ENCODE measurements around the gene MATN3. TPM values are rescaled to one million over a fixed set of nuclear protein-coding genes. Genes with fewer than 3 reads are reported as not detected.

The MATN3 gene
- total RNA-seq, 1 experiment from 2014 or later: 2.9 TPM

DNA sequence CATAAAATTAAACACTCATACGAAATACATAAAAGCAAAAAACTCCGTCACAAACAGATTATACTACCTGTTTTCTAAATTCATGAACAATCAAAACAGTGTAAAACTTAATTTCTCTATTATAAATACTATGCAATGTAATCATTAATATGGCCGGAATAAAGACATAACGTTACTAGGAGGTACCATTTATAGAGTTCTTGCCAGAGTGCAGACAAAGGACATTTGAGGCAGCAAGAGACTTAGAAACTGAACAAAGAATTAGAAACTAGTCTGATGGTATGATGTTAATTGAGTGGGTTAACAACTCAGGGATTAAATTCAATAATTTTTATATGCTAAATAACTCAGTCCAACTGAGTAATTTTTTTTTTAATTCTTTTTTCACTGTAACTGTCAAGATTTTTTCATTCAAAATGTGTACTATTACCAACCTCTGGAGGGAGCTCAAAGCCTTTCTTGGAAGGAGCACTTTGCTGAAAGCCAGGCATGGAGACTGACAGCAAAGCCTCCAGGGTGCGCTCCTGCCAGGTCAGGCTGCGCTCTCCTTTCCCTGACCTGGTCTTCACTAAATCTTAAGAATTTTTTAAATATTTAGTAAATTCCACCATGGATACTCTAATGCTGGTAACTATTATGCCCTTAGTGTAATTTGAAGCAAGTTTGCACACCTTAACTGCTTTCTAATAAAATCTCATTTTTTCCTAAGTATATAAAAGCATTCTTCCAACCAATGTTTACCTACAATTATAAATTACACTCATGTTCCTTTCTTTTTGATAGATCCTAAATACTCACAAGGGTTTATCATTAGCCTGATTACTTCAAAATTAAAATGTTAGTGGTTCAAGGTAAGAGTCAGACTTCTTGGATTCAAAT lies 56.7 kb downstream of the MATN3 start:
- H3K4me1 ChIP-seq (replicated peaks): no peaks in the 10 kb centered on the region
- no peaks in the 10 kb centered on the region for H3K9me3 ChIP-seq (replicated peaks)
- no peaks in the 10 kb centered on the region for H3K27me3 ChIP-seq (replicated peaks)
- H3K27ac ChIP-seq: no peak overlapping the region
- no peaks in the 10 kb centered on the region for H3K36me3 ChIP-seq
- H3K4me3 ChIP-seq: no peak overlapping the region
- peak; percentile 35 to 73 for DNase-seq (ENCODE audit: low read depth in 1 of 2, low spot score in 2 of 2)

DNA sequence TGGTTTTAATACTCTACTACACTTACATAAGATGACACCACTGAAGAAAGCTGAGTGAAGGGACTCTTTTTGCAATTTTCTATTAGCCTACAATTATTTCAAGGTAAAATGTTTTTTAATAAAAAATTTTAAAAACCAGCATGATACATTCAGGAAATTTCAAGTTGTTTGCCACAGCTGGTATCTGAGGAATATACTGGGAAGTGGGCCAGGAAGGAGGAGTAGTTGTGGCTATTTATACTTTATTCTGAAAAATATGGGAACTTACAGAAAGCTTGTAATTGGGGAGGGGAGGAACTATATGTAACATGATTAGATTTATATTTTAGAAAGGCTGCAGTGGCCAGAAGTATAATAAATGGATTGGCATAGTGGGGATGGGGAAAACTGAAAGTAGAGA lies 63.4 kb downstream of the MATN3 start:
- Histone ChIP-seq H3K4me1 (replicated peaks) (no peaks in the 10 kb centered on the region), H3K27me3 (replicated peaks) (no peaks in the 10 kb centered on the region), H3K36me3 (no peaks in the 10 kb centered on the region), H3K4me3 (no peak overlapping the region), H3K27ac (no peak overlapping the region), H3K9me3 (replicated peaks) (no peaks in the 10 kb centered on the region)
- DNase-seq (ENCODE audit: low read depth in 1 of 2, low spot score in 2 of 2): no peak

DNA sequence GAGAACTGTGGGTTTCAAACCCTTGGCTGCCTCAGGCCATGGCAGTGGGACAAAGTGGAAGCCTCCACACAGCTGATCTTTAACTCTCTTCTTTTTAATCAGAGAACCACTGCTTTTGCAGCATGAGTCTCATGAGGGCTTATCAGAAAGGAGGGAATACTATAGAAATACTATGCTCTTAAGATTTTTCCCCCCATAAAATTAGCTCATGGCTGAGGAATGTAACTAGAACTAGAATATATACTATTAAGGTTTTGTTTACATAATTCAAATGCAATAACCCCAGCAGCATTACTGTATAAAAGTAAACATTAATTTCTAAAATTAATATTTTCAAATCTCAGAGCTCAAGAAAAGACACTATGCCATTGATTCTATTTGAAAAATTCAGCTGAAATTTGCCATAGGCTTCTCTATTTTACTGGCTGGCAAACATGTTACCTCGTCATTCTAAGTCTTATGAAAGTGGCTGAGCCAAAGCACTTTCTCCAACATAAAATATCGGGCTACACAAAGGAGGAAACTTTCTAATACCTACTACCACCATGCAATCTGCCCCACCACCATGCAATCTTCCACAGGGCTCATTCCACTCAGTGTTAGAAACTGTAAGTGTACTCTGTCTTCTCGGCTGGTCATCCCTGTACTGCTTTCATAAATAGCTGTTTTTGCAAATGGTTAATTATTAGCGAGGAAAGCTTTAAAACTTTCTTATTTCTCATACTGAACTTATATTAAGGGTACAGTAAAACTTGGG lies 65.1 kb downstream of the MATN3 start:
- no peak overlapping the region for H3K4me3 ChIP-seq
- peaks cover 3% of the 10 kb centered on the region; the same call in 1 of the 2 replicates for H3K36me3 ChIP-seq
- no peak overlapping the region for H3K27ac ChIP-seq
- no peaks in the 10 kb centered on the region for H3K4me1 ChIP-seq (replicated peaks)
- H3K9me3 ChIP-seq (replicated peaks): no peaks in the 10 kb centered on the region
- H3K27me3 ChIP-seq (replicated peaks): no peaks in the 10 kb centered on the region
- DNase-seq (ENCODE audit: low read depth in 1 of 2, low spot score in 2 of 2): no peak

DNA sequence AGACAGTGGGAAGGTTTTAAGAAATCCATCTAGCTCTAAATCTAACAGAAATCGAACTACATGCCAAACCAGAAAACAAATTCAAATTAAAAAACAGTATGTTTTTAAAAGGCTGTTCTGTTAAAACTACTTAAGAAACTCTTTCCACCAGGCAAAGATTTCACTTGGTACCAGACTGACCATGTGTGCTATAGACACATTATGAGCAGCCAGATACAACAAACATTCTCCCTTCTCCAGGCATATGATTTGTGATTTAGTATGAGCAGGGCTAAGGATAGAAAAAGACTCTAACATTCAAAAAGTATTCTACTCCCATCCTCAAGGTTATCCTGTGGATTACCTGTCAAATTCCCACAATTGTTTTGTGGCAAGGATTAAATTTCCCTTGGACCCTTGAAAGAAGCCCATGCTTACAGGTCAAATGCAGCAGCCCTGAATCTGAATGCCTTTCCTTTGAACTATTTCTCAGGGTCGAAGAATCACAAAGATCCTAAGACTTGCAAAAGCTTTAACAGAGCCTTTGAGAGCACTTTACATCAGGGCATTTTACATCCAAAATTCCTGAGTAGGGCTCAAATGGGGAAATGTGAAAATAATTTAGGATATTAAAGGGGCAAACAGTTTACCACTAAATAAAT lies 68.1 kb downstream of the MATN3 start:
- H3K27ac ChIP-seq: no peak overlapping the region
- DNase-seq (ENCODE audit: low read depth in 1 of 2, low spot score in 2 of 2): no peak
- H3K27me3 ChIP-seq (replicated peaks): no peaks in the 10 kb centered on the region
- no peak overlapping the region for H3K4me3 ChIP-seq
- H3K9me3 ChIP-seq (replicated peaks): no peaks in the 10 kb centered on the region
- H3K36me3 ChIP-seq: peaks cover 3% of the 10 kb centered on the region; the same call in 1 of the 2 replicates
- no peaks in the 10 kb centered on the region for H3K4me1 ChIP-seq (replicated peaks)

DNA sequence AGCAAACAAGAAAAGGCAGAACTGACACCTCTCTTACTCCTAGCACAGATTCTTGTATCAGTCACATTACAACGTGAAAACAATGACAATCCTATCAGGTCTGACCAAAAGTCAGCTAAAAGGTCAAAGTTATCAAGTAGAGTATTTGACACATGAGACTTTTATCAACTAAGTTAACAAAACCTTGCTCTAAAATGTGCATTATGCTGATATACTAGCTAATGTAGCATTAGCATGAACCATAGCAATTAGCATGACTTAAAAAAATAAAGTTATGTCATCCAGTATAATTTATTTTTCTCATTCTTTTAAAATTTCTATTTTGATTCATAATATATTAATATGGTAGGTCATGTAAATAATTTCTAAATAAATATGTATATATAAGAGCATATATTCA lies 69.3 kb downstream of the MATN3 start:
- no peak overlapping the region for H3K27ac ChIP-seq
- no peaks in the 10 kb centered on the region for H3K9me3 ChIP-seq (replicated peaks)
- no peaks in the 10 kb centered on the region for H3K27me3 ChIP-seq (replicated peaks)
- no peaks in the 10 kb centered on the region for H3K4me1 ChIP-seq (replicated peaks)
- H3K36me3 ChIP-seq: peaks cover 3% of the 10 kb centered on the region; the same call in 1 of the 2 replicates
- no peak for DNase-seq (ENCODE audit: low read depth in 1 of 2, low spot score in 2 of 2)
- no peak overlapping the region for H3K4me3 ChIP-seq

DNA sequence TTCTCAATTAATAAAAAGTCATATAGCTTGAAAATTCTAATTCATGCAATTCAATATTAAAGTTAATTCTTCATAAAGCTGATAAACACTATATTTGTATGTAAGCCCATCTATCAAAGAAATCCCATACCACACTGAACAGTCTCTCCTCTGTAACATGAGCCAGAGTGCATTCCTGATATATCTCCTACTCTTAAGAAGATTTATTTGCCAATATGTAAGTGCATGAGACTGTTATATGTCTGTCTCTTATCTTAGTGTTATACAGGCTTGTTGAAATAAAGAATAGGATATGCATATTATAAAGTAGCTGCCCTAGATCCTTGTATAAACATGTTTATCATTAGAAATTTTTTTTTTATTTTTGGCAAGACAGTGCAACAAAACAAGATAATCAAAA lies 70.3 kb downstream of the MATN3 start:
- DNase-seq (ENCODE audit: low read depth in 1 of 2, low spot score in 2 of 2): no peak

More for the DNA sequence above, 70.3 kb downstream of the MATN3 start:
- Histone ChIP-seq H3K27me3 (replicated peaks) (no peaks in the 10 kb centered on the region), H3K9me3 (replicated peaks) (no peaks in the 10 kb centered on the region), H3K27ac (no peak overlapping the region), H3K4me3 (no peak overlapping the region), H3K36me3 (peaks cover 3% of the 10 kb centered on the region; the same call in 1 of the 2 replicates), H3K4me1 (replicated peaks) (no peaks in the 10 kb centered on the region)

Other genes starting within 250 kb of the MATN3 start
- gene TTC32, start 110.7 kb downstream of the MATN3 start, total RNA-seq (2014; rRNA removed; shearing (Covaris generic)): 5.8 and 11.9 TPM in 2 replicates
- 7.9 and 9.4 TPM in 2 replicates for gene WDR35, start 22.6 kb downstream of the MATN3 start, total RNA-seq (2014; rRNA removed; shearing (Covaris generic))
- gene LAPTM4A, start 39.0 kb upstream of the MATN3 start, total RNA-seq (2014; rRNA removed; shearing (Covaris generic)): 161 and 214 TPM in 2 replicates
- gene SDC1, start 212.5 kb upstream of the MATN3 start, total RNA-seq (2014; rRNA removed; shearing (Covaris generic)): 75.2 and 117 TPM in 2 replicates

Data from SJSA1 (cell line).